Activated naive CD4-positive, alpha-beta T cell treated with anti-CD3 and anti-CD28 coated beads, Interleukin-2, amount 10 ng/mL, durations not matched to agents 7 days and 5 days (primary cell): ENCODE results near the gene CNTN5.

ENCODE experiments used
- CTCF ChIA-PET: fragments of 350-600 bp; sonication (Branson Sonifier 250); formaldehyde crosslinking; loops from one replicate; lab custom pipeline; 2021; ENCODE audit warnings: antibody characterized with exemption; lab: Charles Lee
- DNase-seq: peaks from one replicate; pipeline ENCODE4 v3.0.0-alpha.2; 2020
- H3K27ac Mint-ChIP-seq: one replicate; pipeline ENCODE4 v1.8.0; 2021; ENCODE audit warnings: mild to moderate bottlenecking, moderate library complexity, mixed read lengths
- H3K27me3 Mint-ChIP-seq: one replicate; pipeline ENCODE4 v1.8.0; 2021; ENCODE audit warnings: mild to moderate bottlenecking, mixed read lengths
- H3K36me3 Mint-ChIP-seq: one replicate; pipeline ENCODE4 v1.8.0; 2021; ENCODE audit warnings: mixed read lengths
- H3K4me1 Mint-ChIP-seq: one replicate; pipeline ENCODE4 v1.8.0; 2021; ENCODE audit warnings: mixed read lengths
- H3K4me3 Mint-ChIP-seq: one replicate; pipeline ENCODE4 v1.8.0; 2021; ENCODE audit warnings: mild to moderate bottlenecking, moderate library complexity, mixed read lengths
- H3K9me3 Mint-ChIP-seq: one replicate; pipeline ENCODE4 v1.8.0; 2021; ENCODE audit warnings: mixed read lengths

The CNTN5 gene

GRCh38 chr11:100133114-100133513, 1112.4 kb downstream of the CNTN5 start:
- Mint-ChIP-seq H3K36me3 (no peaks in the 10 kb centered on the region), H3K4me1 (no peaks in the 10 kb centered on the region), H3K27me3 (no peaks in the 10 kb centered on the region), H3K4me3 (no peak overlapping the region), H3K27ac (no peak overlapping the region), H3K9me3 (peaks cover 19% of the 10 kb centered on the region)
- DNase-seq, result no peak
- CTCF ChIA-PET, result no interaction called here

DNA sequence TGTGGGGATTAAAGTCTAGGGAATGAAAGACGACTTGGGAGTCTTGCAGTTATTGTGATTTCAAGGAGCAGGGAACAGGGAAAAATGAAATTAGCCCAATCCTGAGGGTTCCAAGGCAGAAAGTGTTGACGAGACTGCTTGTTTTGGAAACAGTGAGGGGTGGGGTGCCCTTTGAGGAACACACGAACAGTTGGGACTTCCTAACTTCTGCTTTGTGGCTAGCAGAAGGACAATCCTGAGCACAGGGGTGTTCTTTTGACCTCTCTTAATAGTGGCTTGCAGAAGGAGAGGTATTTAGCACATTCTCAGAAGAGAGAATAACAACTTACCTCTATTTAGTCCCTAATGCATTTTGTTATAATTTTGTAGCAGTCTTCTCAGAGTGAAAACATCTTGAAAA, 1120.5 kb downstream of the CNTN5 start:
- DNase-seq, result no peak
- CTCF ChIA-PET, result no interaction called here
- no peak overlapping the region for H3K27ac Mint-ChIP-seq

GRCh38 chr11:100151944-100152343, 1131.2 kb downstream of the CNTN5 start:
- H3K27ac Mint-ChIP-seq, result no peak overlapping the region
- H3K4me3 Mint-ChIP-seq, result no peak overlapping the region
- no peaks in the 10 kb centered on the region for H3K4me1 Mint-ChIP-seq
- DNase-seq, result no peak
- CTCF ChIA-PET, result no interaction called here
- no peaks in the 10 kb centered on the region for H3K27me3 Mint-ChIP-seq
- H3K9me3 Mint-ChIP-seq, result peaks cover 12% of the 10 kb centered on the region
- no peaks in the 10 kb centered on the region for H3K36me3 Mint-ChIP-seq

More for the DNA sequence above, 1120.5 kb downstream of the CNTN5 start:
- no peaks in the 10 kb centered on the region for H3K27me3 Mint-ChIP-seq
- peaks cover 5% of the 10 kb centered on the region for H3K9me3 Mint-ChIP-seq
- no peaks in the 10 kb centered on the region for H3K4me1 Mint-ChIP-seq
- no peaks in the 10 kb centered on the region for H3K36me3 Mint-ChIP-seq
- H3K4me3 Mint-ChIP-seq, result no peak overlapping the region

GRCh38 chr11:100152766-100153165, 1132.0 kb downstream of the CNTN5 start:
- DNase-seq, result no peak
- no peaks in the 10 kb centered on the region for H3K27me3 Mint-ChIP-seq
- CTCF ChIA-PET, result no interaction called here
- no peaks in the 10 kb centered on the region for H3K36me3 Mint-ChIP-seq
- no peaks in the 10 kb centered on the region for H3K4me1 Mint-ChIP-seq
- no peak overlapping the region for H3K27ac Mint-ChIP-seq
- peaks cover 12% of the 10 kb centered on the region for H3K9me3 Mint-ChIP-seq
- no peak overlapping the region for H3K4me3 Mint-ChIP-seq

DNA sequence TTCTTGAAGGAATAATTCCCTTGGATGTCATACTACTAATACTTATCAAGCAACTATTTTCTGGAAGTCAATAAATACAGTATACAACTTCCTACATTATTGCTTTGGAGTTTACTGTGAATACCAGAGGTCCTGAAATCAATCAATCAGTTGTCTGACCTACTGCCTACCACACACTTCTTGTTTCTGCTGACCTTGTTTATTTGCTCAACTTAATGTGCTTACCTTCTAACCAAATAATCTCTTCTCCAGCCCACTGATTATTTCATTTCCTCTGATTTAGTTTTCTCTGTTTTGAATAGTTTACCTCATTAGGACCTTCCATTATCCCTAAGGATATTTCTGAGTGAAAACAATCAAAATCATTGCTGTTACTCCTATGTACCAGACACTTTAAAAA, 1142.7 kb downstream of the CNTN5 start:
- CTCF ChIA-PET, result no interaction called here
- Mint-ChIP-seq H3K9me3 (peaks cover 4% of the 10 kb centered on the region), H3K27me3 (no peaks in the 10 kb centered on the region), H3K4me1 (no peaks in the 10 kb centered on the region), H3K4me3 (no peak overlapping the region), H3K27ac (no peak overlapping the region), H3K36me3 (no peaks in the 10 kb centered on the region)
- DNase-seq, result no peak

- DNase-seq, result no peak
- CTCF ChIA-PET, result no interaction called here
- Mint-ChIP-seq H3K27me3 (no peaks in the 10 kb centered on the region), H3K9me3 (peaks cover 9% of the 10 kb centered on the region), H3K27ac (no peak overlapping the region), H3K36me3 (no peaks in the 10 kb centered on the region), H3K4me1 (no peaks in the 10 kb centered on the region), H3K4me3 (no peak overlapping the region)
These were observed 1154.1 kb downstream of the CNTN5 start for GRCh38 chr11:100174881-100175280.

DNA sequence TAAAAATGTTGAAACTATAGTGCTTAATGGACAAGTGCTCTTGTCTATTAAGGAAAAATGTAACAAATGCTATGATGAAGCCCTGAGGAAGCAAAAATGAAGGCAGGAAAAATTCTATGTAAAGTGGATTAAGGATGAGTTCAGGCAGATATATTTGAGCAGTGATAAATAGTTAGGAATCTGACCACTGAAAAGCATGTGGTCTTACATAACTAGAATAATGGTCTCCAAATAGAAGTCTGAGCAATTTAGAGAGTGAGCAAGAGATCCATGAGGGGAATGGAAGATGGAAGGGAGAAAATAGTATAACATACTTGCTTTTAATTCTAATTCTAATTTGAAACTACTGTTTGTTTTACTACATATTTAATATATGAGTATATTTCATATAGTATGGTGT, 1155.7 kb downstream of the CNTN5 start:
- Mint-ChIP-seq H3K4me3 (no peak overlapping the region), H3K9me3 (peaks cover 9% of the 10 kb centered on the region), H3K27me3 (no peaks in the 10 kb centered on the region), H3K27ac (no peak overlapping the region), H3K4me1 (no peaks in the 10 kb centered on the region), H3K36me3 (no peaks in the 10 kb centered on the region)
- CTCF ChIA-PET, result no interaction called here
- DNase-seq, result no peak

GRCh38 chr11:100177651-100178050, 1156.9 kb downstream of the CNTN5 start:
- H3K27me3 Mint-ChIP-seq, result no peaks in the 10 kb centered on the region
- H3K4me1 Mint-ChIP-seq, result no peaks in the 10 kb centered on the region
- H3K27ac Mint-ChIP-seq, result no peak overlapping the region
- no peak overlapping the region for H3K4me3 Mint-ChIP-seq
- no peak for DNase-seq
- H3K36me3 Mint-ChIP-seq, result no peaks in the 10 kb centered on the region
- CTCF ChIA-PET, result no interaction called here
- peaks cover 6% of the 10 kb centered on the region for H3K9me3 Mint-ChIP-seq

DNA sequence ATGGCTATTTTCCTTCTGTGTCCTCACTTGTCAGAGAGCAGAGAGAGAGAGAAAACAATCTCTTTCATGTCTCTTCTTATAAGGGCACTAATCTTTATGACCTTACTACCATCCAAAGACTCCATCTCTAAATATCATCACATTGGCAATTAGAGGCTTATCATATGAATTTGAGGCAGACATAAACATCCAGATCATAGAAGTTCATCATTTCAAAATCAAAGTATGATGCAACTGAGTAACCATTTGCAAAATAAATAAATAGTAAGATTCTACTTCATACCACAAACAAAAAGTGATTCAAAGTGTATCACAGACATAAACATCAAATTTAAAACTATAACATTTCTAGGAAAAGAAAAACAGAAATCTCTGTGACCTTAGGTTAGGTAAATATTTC, 1161.6 kb downstream of the CNTN5 start:
- no peak for DNase-seq
- CTCF ChIA-PET, result no interaction called here
- no peaks in the 10 kb centered on the region for H3K4me1 Mint-ChIP-seq
- no peaks in the 10 kb centered on the region for H3K36me3 Mint-ChIP-seq
- no peak overlapping the region for H3K4me3 Mint-ChIP-seq
- no peak overlapping the region for H3K27ac Mint-ChIP-seq
- H3K27me3 Mint-ChIP-seq, result no peaks in the 10 kb centered on the region
- peaks cover 14% of the 10 kb centered on the region for H3K9me3 Mint-ChIP-seq

- no peak overlapping the region for H3K4me3 Mint-ChIP-seq
- no peaks in the 10 kb centered on the region for H3K4me1 Mint-ChIP-seq
- no peaks in the 10 kb centered on the region for H3K36me3 Mint-ChIP-seq
- CTCF ChIA-PET, result no interaction called here
- no peak for DNase-seq
- no peak overlapping the region for H3K27ac Mint-ChIP-seq
- no peaks in the 10 kb centered on the region for H3K27me3 Mint-ChIP-seq
- H3K9me3 Mint-ChIP-seq, result peaks cover 16% of the 10 kb centered on the region
These were observed 1162.2 kb downstream of the CNTN5 start for GRCh38 chr11:100182927-100183326.

DNA sequence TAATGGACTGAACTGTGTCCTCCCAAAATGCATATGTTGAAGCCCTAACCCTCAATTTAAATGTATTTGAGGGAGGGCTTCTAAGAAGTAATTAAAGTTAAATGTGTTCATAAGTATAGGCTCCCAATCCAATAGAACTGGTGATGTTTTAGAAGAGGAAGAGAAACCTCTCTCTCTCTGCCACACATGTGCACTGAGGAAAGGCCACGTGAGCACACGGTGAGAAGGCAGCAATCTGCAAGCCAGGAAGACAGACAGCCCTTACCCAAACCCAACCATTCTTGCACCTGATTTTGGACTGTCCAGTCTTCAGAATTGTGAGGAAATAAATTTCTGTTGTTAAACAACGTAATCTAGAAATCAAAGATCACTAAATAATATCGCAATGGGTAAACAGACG, 1164.8 kb downstream of the CNTN5 start:
- CTCF ChIA-PET, result no interaction called here
- no peaks in the 10 kb centered on the region for H3K36me3 Mint-ChIP-seq
- no peak overlapping the region for H3K27ac Mint-ChIP-seq
- no peak for DNase-seq
- H3K27me3 Mint-ChIP-seq, result no peaks in the 10 kb centered on the region
- H3K9me3 Mint-ChIP-seq, result peaks cover 24% of the 10 kb centered on the region
- no peak overlapping the region for H3K4me3 Mint-ChIP-seq
- no peaks in the 10 kb centered on the region for H3K4me1 Mint-ChIP-seq

- Mint-ChIP-seq H3K4me1 (no peaks in the 10 kb centered on the region), H3K27me3 (no peaks in the 10 kb centered on the region), H3K9me3 (peaks cover 27% of the 10 kb centered on the region), H3K27ac (no peak overlapping the region), H3K4me3 (no peak overlapping the region), H3K36me3 (no peaks in the 10 kb centered on the region)
- no peak for DNase-seq
- CTCF ChIA-PET, result no interaction called here
These were observed 1167.5 kb downstream of the CNTN5 start for GRCh38 chr11:100188137-100188783.

GRCh38 chr11:100190395-100190794, 1169.6 kb downstream of the CNTN5 start:
- H3K36me3 Mint-ChIP-seq, result no peaks in the 10 kb centered on the region
- no peak overlapping the region for H3K27ac Mint-ChIP-seq
- peaks cover 22% of the 10 kb centered on the region for H3K9me3 Mint-ChIP-seq
- no peak for DNase-seq
- no peaks in the 10 kb centered on the region for H3K27me3 Mint-ChIP-seq
- H3K4me3 Mint-ChIP-seq, result no peak overlapping the region
- CTCF ChIA-PET, result no interaction called here
- no peaks in the 10 kb centered on the region for H3K4me1 Mint-ChIP-seq

DNA sequence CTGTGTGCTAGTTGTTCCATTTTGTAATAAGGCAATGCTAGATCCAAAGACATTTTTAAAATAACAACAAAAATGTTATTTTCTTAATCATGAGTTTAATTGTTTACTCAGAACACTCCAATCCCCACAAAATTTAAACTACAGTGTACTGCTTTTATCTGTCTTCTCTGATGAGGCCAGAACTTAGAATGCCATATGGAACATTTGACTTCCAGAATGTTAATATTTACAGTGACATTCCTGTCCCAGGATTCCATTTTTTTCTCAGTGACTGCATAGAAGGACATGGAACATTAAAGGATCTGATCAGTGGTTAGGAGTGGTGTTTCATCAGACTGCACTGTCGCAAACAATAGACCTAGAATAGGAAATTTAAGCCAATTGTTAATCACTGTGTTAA, 1171.4 kb downstream of the CNTN5 start:
- H3K4me1 Mint-ChIP-seq, result no peaks in the 10 kb centered on the region
- no peak overlapping the region for H3K27ac Mint-ChIP-seq
- no peak overlapping the region for H3K4me3 Mint-ChIP-seq
- no peak for DNase-seq
- peaks cover 23% of the 10 kb centered on the region for H3K9me3 Mint-ChIP-seq
- no peaks in the 10 kb centered on the region for H3K27me3 Mint-ChIP-seq
- H3K36me3 Mint-ChIP-seq, result no peaks in the 10 kb centered on the region
- CTCF ChIA-PET, result no interaction called here

DNA sequence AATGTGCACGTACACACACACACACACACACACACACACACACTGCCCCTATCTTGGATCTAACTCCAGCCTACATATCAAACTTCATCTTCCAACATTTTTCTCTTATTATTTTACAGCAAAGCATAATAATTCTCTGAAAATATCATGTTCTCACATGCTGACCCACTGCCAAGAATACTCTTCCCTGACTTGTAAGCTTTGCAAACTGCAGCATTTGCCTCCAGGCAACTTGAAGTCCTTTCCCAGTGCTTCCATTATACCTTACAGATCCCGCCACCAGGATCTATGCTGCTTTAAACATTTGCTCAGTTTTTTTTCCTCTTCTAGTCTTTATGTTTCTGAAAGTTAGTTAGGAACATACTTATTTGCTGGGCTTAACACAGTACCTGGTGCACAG, 1183.0 kb downstream of the CNTN5 start:
- no peaks in the 10 kb centered on the region for H3K27me3 Mint-ChIP-seq
- H3K36me3 Mint-ChIP-seq, result no peaks in the 10 kb centered on the region
- no peak overlapping the region for H3K27ac Mint-ChIP-seq
- H3K4me1 Mint-ChIP-seq, result no peaks in the 10 kb centered on the region
- no peak for DNase-seq
- CTCF ChIA-PET, result no interaction called here
- H3K4me3 Mint-ChIP-seq, result no peak overlapping the region
- H3K9me3 Mint-ChIP-seq, result no peaks in the 10 kb centered on the region

- CTCF ChIA-PET, result no interaction called here
- DNase-seq, result no peak
These were observed 1185.2 kb downstream of the CNTN5 start for GRCh38 chr11:100205926-100206325.

More at GRCh38 chr11:100205926-100206325, 1185.2 kb downstream of the CNTN5 start:
- peaks cover 3% of the 10 kb centered on the region for H3K9me3 Mint-ChIP-seq
- no peak overlapping the region for H3K4me3 Mint-ChIP-seq
- H3K27me3 Mint-ChIP-seq, result no peaks in the 10 kb centered on the region
- no peaks in the 10 kb centered on the region for H3K4me1 Mint-ChIP-seq
- H3K27ac Mint-ChIP-seq, result no peak overlapping the region
- H3K36me3 Mint-ChIP-seq, result no peaks in the 10 kb centered on the region
